Measurements from ENCODE around the gene MAP3K9. TPM values are rescaled to one million over a fixed set of nuclear protein-coding genes. Genes with fewer than 3 reads are reported as not detected.

MAP3K9 gene
- total and polyA plus RNA-seq, 2 donors (not counting 3 experiments of a cell fraction or from before 2014, with no cell fraction given), result 0.06 to 0.11 TPM

- Histone ChIP-seq H2AFZ (ENCODE audit: low read depth, low read length) (no peak overlapping the region), H3K9me3 (replicated peaks; ENCODE audit: control insufficient read depth, insufficient read depth, low read length) (no peaks in the 10 kb centered on the region), H3K9me1 (replicated peaks; ENCODE audit: control insufficient read depth, extremely low read depth, insufficient read depth, low read length) (no peaks in the 10 kb centered on the region), H3K79me2 (ENCODE audit: control insufficient read depth, insufficient read depth, low read length) (no peaks in the 10 kb centered on the region), H3K27ac (ENCODE audit: insufficient read depth, low read depth, low read length) (no peak overlapping the region), H4K20me1 (replicated peaks; ENCODE audit: control insufficient read depth, extremely low read depth, insufficient read depth, low read length) (no peaks in the 10 kb centered on the region), H3K4me3 (replicated peaks in 1 of 3; ENCODE audit: insufficient read depth in 1 of 3, low read depth in 1 of 3, low read length in 3 of 3) (no peak overlapping the region), H3K36me3 (ENCODE audit: control insufficient read depth in 2 of 2, extremely low read depth in 1 of 2, insufficient read depth in 2 of 2, low read length in 2 of 2) (no peaks in the 10 kb centered on the region), H3K4me2 (ENCODE audit: insufficient read depth, low read length) (no peak overlapping the region), H3K4me1 (ENCODE audit: control insufficient read depth, extremely low read depth, insufficient read depth, low read length) (no peaks in the 10 kb centered on the region), H3K9ac (replicated peaks; ENCODE audit: extremely low read depth, insufficient read depth, low read length) (no peak overlapping the region), H3K27me3 (ENCODE audit: control insufficient read depth in 2 of 2, insufficient read depth in 2 of 2, low read length in 2 of 2) (peaks cover 0 to 6% of the 10 kb centered on the region in 2 experiments)
- BruUV-seq (replicated peaks), result no TSS peak
- dilution Hi-C loops (cut with MboI; ENCODE audit: extremely low pct_ligation_motif_present, low sequenced_read_pairs), result no loop called here
- intact Hi-C loops (cut with micrococcal nuclease), result no loop called here
- DNase-seq (ENCODE audit: low read depth, low spot score), result no peak
- no peak for FAIRE-seq
- ChIA-PET CTCF (no interaction called here), POLR2A (no interaction called here)
- TF ChIP-seq CTCF (IDR thresholded peaks at IDR 0.05; ENCODE audit: extremely low read depth in 1 of 2, insufficient read depth in 1 of 2, low read depth in 1 of 2, low read length in 2 of 2), result no peak
- TF ChIP-seq POLR2AphosphoS5 (IDR thresholded peaks at IDR 0.05; ENCODE audit: insufficient read depth, low read depth, low read length), result no peak
- TF ChIP-seq POLR2A (IDR thresholded peaks at IDR 0.05; ENCODE audit: low read depth, low read length), result no peak
- no peak for TF ChIP-seq EZH2 (IDR thresholded peaks at IDR 0.05; ENCODE audit: borderline replicate concordance, low read depth, low read length, severe bottlenecking)
- TF ChIP-seq JUN (IDR thresholded peaks at IDR 0.05; ENCODE audit: borderline replicate concordance, insufficient read depth, insufficient read length, low read depth), result no peak
- no peak for TF ChIP-seq MAX (IDR thresholded peaks at IDR 0.05; ENCODE audit: insufficient read depth, insufficient read length)
- TF ChIP-seq GATA2 (IDR thresholded peaks at IDR 0.05; ENCODE audit: insufficient read depth, insufficient read length, low read depth, low read length), result no peak
These were observed 27.6 kb upstream of the MAP3K9 start for GRCh38 chr14:70836946-70837345.
